Endothelial cell (in vitro differentiated cells): ENCODE results near the gene IFI35. TPM values are rescaled to one million over a fixed set of nuclear protein-coding genes. Genes with fewer than 3 reads are reported as not detected.

Experiments used
- DNase-seq: peaks from one replicate; pipeline ENCODE4 v3.0.0; 2021; ENCODE audit warnings: low spot score
- H3K27ac Mint-ChIP-seq: one replicate; pipeline ENCODE4 v1.8.0; 2021; ENCODE audit warnings: mixed read lengths, inconsistent platforms; ENCODE audit not compliant: unreplicated experiment
- H3K27me3 Mint-ChIP-seq: one replicate; pipeline ENCODE4 v1.8.0; 2021; ENCODE audit warnings: mild to moderate bottlenecking, moderate library complexity, mixed read lengths, inconsistent platforms; ENCODE audit not compliant: unreplicated experiment
- H3K36me3 Mint-ChIP-seq: one replicate; pipeline ENCODE4 v1.8.0; 2021; ENCODE audit warnings: mild to moderate bottlenecking, low read depth, mixed read lengths, inconsistent platforms; ENCODE audit not compliant: unreplicated experiment
- H3K4me1 Mint-ChIP-seq: one replicate; pipeline ENCODE4 v1.8.0; 2021; ENCODE audit warnings: mild to moderate bottlenecking, mixed read lengths, inconsistent platforms; ENCODE audit not compliant: unreplicated experiment
- H3K4me3 Mint-ChIP-seq: one replicate; pipeline ENCODE4 v1.8.0; 2021; ENCODE audit warnings: mild to moderate bottlenecking, mixed read lengths, inconsistent platforms; ENCODE audit not compliant: unreplicated experiment
- H3K9me3 Mint-ChIP-seq: one replicate; pipeline ENCODE4 v1.8.0; 2021; ENCODE audit warnings: mixed read lengths, inconsistent platforms; ENCODE audit not compliant: unreplicated experiment
- long read RNA-seq: library from polyadenylated mRNA; unstranded; transcript quantifications from one replicate; pipeline ENCODE4 v2.0.0, GENCODE V29; 2020; ENCODE audit not compliant: unreplicated experiment
- total RNA-seq: library from RNA; stranded (reverse); fragmentation: NEBNext Ultra II Directional; extraction: Animal tissue kit (Norgen Biotek cat#: 25700); gene quantifications from one replicate; pipeline ENCODE4 v1.2.1, GENCODE V29; 2021; ENCODE audit not compliant: unreplicated experiment
- TF ChIP-seq, protein P1 (sequence below): fragments of 200-600 bp; sonication (generic); IDR thresholded peaks from one replicate; pipeline ENCODE4 v1.5.0; 2021; ENCODE audit warnings: antibody characterized with exemption; ENCODE audit not compliant: unreplicated experiment

Gene IFI35
- 4.2 TPM for total RNA-seq
- long read RNA-seq, partial matches to known transcripts: 0 of 5 reads
- long read RNA-seq, other reads (novel, unspliced or antisense): 0 of 5 reads

DNA sequence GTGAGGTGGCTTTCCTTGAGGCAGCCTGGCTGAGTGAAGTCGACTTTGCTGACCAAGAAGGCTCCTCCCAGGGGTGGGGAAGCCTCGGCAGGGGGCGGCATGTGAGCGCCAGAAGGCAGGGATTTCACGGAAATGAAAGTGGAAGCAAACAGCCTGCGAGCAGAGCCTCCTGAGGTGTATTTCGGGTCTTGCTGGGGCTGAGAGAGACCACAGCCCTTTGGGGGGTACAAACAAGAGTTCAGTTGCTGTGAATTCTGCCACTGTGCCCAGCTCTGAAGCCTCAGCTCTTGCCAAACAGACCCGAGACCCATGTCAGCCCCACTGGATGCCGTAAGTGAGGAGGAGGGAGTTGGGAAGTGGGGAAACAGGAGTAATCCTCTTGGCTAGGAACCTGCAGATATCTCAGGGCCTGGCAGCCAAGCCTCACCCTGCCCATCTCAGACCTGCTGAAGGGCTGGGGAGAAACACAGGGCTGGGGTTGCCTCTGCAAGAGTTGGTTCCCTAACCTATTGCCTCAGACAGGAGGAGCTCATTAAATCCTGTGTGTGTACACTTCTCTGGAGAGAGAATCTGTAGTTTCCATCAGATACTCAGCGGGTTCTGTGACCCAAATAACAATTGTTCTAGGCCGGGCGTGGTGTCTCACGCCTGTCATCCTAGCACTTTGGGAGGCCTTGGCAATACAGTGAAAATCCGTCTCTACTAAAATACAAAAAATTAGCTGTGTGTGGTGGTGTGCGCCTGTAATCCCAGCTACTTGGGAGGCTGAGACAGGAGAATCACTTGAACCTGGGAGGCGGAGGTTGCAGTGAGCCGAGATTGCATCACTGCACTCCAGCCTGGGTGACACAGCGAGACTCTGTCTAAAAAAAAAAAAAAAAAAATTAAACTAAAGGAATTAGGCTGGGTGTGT lies at the start of gene IFI35:
Gene IFI35, plus strand, starts transcription at position 146 of the 913 bp plus-strand sequence. Its CDS starts 164 bp downstream, at position 310.
- H3K4me3 Mint-ChIP-seq: peak within 1 kb of the TSS; percentile 86
- peak within 1 kb of the TSS; percentile 88 for H3K27ac Mint-ChIP-seq
- H3K36me3 Mint-ChIP-seq: peaks cover 10% of the 10 kb centered on the region
- H3K27me3 Mint-ChIP-seq: no peaks in the 10 kb centered on the region
- TF ChIP-seq, protein P1, sequence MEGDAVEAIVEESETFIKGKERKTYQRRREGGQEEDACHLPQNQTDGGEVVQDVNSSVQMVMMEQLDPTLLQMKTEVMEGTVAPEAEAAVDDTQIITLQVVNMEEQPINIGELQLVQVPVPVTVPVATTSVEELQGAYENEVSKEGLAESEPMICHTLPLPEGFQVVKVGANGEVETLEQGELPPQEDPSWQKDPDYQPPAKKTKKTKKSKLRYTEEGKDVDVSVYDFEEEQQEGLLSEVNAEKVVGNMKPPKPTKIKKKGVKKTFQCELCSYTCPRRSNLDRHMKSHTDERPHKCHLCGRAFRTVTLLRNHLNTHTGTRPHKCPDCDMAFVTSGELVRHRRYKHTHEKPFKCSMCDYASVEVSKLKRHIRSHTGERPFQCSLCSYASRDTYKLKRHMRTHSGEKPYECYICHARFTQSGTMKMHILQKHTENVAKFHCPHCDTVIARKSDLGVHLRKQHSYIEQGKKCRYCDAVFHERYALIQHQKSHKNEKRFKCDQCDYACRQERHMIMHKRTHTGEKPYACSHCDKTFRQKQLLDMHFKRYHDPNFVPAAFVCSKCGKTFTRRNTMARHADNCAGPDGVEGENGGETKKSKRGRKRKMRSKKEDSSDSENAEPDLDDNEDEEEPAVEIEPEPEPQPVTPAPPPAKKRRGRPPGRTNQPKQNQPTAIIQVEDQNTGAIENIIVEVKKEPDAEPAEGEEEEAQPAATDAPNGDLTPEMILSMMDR: no peak
- DNase-seq: peak; percentile 72
- peaks cover 3% of the 10 kb centered on the region for H3K4me1 Mint-ChIP-seq
- H3K9me3 Mint-ChIP-seq: no peaks in the 10 kb centered on the region

DNA sequence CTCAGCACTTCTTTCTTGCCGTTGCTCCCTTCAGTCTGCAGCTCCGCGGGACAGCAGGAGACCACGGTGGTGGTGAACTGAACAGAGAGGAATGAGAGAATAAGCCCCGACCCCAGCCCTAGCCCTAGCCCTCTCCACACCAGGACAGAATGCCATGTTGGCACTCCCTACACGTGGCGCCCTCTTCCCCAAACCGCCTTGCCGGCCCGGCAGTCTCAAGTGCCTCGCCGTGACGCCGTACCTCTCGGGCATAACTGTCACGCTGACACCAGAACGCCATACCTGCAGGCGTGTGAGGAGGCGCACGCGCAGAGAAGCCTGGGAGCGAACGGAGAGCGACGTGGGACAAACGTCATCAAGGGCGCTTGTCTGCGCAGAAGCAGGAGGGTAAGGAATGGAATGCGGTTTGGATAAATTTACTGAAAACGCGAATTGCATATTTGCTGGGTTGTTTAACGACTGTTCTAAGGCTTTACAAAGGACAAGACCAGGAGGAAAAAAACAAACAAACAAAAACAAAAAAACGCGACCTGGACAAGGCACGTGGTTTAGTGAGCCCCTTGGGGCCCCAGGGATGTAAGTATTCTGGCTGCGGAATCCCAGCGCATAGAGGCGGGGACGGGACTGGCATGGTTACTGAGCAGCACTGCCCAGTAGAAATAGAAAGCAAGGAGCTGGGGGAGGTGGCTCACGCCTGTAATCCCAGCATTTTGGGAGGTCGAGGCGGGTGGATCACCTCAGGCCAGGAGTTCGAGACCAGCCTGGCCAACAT lies 42.2 kb upstream of the IFI35 start, which contains the start of gene AARSD1:
Gene AARSD1, minus strand, starts transcription at position 294 of the 772 bp plus-strand sequence. Its CDS starts 14 bp downstream, at position 280.
- DNase-seq: peak; percentile 81
- Mint-ChIP-seq H3K4me3 (peak within 1 kb of the TSS; percentile 97), H3K27ac (peak within 1 kb of the TSS; percentile 94), H3K9me3 (no peaks in the 10 kb centered on the region), H3K27me3 (no peaks in the 10 kb centered on the region), H3K4me1 (peaks cover 13% of the 10 kb centered on the region), H3K36me3 (peaks cover 13% of the 10 kb centered on the region)
- TF ChIP-seq, protein P1: no peak

DNA sequence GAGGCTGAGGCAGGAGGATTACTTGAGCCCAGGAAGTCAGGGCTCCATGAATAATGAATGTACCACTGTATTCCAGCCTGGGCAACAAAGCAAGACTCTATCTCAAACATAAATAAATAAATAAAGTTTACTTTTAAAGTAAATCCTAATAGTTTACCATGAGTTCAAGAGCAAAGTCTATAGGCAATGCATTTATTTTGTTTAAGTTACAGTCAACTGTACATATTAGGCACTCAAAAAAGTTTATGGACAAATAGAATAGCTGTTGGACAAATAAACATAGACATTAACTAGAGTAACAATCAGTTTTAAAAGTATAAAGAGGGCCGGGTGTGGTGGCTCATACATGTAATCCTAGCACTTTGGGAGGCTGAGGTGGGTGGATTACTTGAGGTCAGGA lies 38.7 kb upstream of the IFI35 start:
- no peaks in the 10 kb centered on the region for H3K9me3 Mint-ChIP-seq
- H3K4me1 Mint-ChIP-seq: peaks cover 13% of the 10 kb centered on the region
- peaks cover 5% of the 10 kb centered on the region for H3K36me3 Mint-ChIP-seq
- H3K27me3 Mint-ChIP-seq: no peaks in the 10 kb centered on the region
- TF ChIP-seq, protein P1: no peak
- DNase-seq: no peak
- no peak overlapping the region for H3K4me3 Mint-ChIP-seq
- no peak overlapping the region for H3K27ac Mint-ChIP-seq

GRCh38 chr17:42969001-42969581 lies 37.5 kb upstream of the IFI35 start:
- H3K4me3 Mint-ChIP-seq: no peak overlapping the region
- TF ChIP-seq, protein P1: no peak
- H3K9me3 Mint-ChIP-seq: no peaks in the 10 kb centered on the region
- DNase-seq: no peak
- no peaks in the 10 kb centered on the region for H3K36me3 Mint-ChIP-seq
- H3K27ac Mint-ChIP-seq: no peak overlapping the region
- no peaks in the 10 kb centered on the region for H3K27me3 Mint-ChIP-seq
- H3K4me1 Mint-ChIP-seq: peaks cover 6% of the 10 kb centered on the region
